Fibroblast of pulmonary artery (primary cell): ENCODE data around the gene STAT2.
A peak's percentile ranks its signal among the peaks of the same experiment; 100 is the strongest.
"Not testable (repeated sequence)": the region's sequence is repeated elsewhere in the genome, so short reads cannot be mapped to it uniquely, and the experiment has no call there.

Experiments used
- DNase-seq: peaks from one replicate; pipeline ENCODE4 v3.0.0-alpha.2; 2010; ENCODE audit warnings: low read depth
- H3K4me3 ChIP-seq: replicated peaks from 2 replicates; pipeline ENCODE4 v1.5.1; 2011; ENCODE audit warnings: low read depth, mild to moderate bottlenecking, control low read depth, low read length, moderate library complexity
- TF ChIP-seq, protein P1 (sequence below): IDR thresholded peaks from 2 replicates; pipeline ENCODE4 v1.5.1; 2011; ENCODE audit warnings: mild to moderate bottlenecking, control low read depth, low read length, inconsistent platforms; ENCODE audit errors: missing control alignments

The STAT2 gene

GRCh38 chr12:56359851-56360767 is at the start of gene STAT2:
Gene STAT2, minus strand, starts transcription at chr12:56360107. Its CDS starts 3,536 bp downstream, at chr12:56356571.
- H3K4me3 ChIP-seq: peak within 1 kb of the TSS; percentile 99
- TF ChIP-seq, protein P1, sequence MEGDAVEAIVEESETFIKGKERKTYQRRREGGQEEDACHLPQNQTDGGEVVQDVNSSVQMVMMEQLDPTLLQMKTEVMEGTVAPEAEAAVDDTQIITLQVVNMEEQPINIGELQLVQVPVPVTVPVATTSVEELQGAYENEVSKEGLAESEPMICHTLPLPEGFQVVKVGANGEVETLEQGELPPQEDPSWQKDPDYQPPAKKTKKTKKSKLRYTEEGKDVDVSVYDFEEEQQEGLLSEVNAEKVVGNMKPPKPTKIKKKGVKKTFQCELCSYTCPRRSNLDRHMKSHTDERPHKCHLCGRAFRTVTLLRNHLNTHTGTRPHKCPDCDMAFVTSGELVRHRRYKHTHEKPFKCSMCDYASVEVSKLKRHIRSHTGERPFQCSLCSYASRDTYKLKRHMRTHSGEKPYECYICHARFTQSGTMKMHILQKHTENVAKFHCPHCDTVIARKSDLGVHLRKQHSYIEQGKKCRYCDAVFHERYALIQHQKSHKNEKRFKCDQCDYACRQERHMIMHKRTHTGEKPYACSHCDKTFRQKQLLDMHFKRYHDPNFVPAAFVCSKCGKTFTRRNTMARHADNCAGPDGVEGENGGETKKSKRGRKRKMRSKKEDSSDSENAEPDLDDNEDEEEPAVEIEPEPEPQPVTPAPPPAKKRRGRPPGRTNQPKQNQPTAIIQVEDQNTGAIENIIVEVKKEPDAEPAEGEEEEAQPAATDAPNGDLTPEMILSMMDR: no peak

DNA sequence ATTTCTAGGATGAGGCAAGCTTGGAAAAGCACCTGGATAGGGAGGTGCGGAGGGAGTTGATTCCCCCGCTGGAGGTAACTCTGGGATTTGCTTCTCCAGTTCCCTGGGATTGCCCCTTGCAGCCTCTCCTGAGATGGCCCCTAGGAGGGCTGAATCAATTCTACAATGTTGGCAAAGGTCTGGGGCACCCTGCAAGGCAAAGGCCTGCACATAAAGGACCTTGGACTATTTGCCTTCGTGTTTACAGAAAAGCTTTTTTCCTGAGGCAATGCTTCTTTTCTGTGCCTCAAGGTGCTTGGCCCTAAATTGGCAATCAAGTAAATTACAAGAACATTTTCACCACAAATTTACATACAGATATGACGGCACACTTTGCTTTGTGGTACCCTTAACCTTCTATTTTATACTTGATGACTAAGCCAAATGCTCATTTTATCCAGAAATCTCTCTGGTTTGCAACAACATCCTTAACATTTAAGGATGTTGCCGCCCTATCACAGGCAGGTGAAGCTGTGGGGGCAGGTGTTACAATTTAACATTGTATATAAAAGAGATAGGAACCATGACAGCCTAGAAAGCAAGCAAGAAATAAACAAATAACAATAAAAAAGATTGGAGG is 49.0 kb upstream of the STAT2 start:
- TF ChIP-seq, protein P1: no peak
- H3K4me3 ChIP-seq: no peak overlapping the region
- DNase-seq: no peak

More at GRCh38 chr12:56359851-56360767, at the start of gene STAT2:
- DNase-seq: peak; percentile 100

DNA sequence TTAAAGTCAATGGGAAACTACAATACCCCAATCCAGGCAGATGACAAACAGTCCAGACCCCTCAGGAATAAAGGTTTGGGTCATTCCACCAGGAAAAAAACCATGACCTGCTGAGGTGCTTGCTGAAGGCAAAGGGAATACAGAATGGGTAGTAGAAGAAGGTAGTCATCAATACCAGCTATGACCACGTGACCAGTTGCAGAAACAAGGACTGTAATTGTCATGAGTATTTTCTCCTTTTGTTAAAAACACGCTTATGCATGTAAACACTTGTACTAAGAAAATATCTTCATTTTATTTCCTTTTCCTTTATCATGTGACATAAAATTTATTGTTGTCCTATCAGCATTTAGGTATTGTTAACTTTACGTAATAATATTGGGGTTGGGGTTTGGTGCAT is 44.3 kb upstream of the STAT2 start:
- DNase-seq: not testable (repeated sequence)

GRCh38 chr12:56401612-56402011 is 41.7 kb upstream of the STAT2 start:
- not testable (repeated sequence) for H3K4me3 ChIP-seq, DNase-seq

More for the DNA sequence above, 44.3 kb upstream of the STAT2 start:
- H3K4me3 ChIP-seq: not testable (repeated sequence)

GRCh38 chr12:56401125-56401524 is 41.2 kb upstream of the STAT2 start:
- DNase-seq, H3K4me3 ChIP-seq: not testable (repeated sequence)

DNA sequence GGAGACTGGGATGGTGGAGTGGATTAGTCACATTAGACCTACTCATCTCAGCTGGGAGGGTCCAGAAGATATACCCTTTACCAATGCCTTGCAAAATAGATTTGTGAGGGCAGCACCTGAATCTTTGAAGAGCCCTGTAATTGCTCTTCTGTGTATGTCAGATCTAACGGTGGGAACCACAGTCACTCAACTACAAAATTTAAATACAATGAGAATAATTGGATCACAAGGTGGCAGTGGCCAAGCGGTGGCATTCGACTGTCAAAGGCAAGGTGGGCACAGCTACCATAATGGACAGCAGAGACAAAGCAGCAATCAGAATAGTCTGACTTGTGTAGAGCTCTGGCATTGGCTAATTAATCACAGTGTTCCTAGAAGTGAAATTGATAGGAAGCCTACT is 39.6 kb upstream of the STAT2 start:
- not testable (repeated sequence) for DNase-seq, H3K4me3 ChIP-seq

DNA sequence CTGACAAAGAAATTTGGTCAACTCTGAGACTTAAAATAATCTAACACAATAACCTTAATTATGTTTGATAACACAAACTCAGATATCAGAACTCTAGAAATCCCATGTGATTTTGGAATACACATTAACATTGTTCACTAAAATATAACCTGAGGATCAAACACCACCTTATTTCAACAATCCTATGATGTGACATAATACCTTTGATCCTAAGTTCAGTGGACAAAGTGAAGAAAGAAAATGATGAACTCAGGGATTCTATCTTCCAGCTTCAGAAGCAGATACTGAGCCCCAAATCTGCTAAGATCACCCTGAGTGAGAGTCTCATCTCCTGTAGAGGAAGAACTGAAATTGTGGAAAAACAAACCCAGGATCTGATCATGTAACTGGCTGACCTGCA is 38.4 kb upstream of the STAT2 start:
- no peak for DNase-seq
- TF ChIP-seq, protein P1: no peak
- no peak overlapping the region for H3K4me3 ChIP-seq

DNA sequence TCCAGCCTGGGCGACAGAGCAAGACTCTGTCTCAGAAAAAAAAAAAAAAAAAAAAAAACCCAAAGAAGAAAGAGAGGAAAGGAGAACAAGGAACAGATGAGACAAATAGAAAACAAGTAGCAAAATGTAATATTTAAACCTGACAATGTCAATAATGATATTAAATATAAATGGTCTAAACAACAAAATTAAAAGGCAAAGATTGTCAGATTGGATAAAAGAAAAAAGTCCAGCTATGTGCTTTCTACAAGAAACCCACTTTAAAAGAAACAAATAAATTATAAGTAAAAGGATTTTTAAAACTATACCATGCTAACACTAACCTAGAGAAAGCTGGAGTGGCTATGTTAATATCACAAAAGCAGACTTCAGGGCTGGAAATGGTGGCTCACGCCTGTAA is 32.4 kb upstream of the STAT2 start:
- H3K4me3 ChIP-seq: no peak overlapping the region
- DNase-seq: no peak
- TF ChIP-seq, protein P1: no peak

GRCh38 chr12:56391721-56392120 is 31.8 kb upstream of the STAT2 start:
- H3K4me3 ChIP-seq: no peak overlapping the region

More at GRCh38 chr12:56391721-56392120, 31.8 kb upstream of the STAT2 start:
- DNase-seq: no peak
- TF ChIP-seq, protein P1: no peak
